ENCODE measurements around the gene ELMOD1. TPM values are rescaled to one million over a fixed set of nuclear protein-coding genes. Genes with fewer than 3 reads are reported as not detected.

Gene ELMOD1
- total RNA-seq, 1 experiment from 2014 or later: not detected

GRCh38 chr11:107702723-107703122 is 111.8 kb downstream of the ELMOD1 start:
- no peak overlapping the region for H3K4me3 ChIP-seq (ENCODE audit: low read depth, low read length, poor library complexity, severe bottlenecking)
- TF ChIP-seq CTCF (conservative IDR thresholded peaks at IDR 0.05; ENCODE audit: low read depth, low read length) (no peak), EZH2 (IDR thresholded peaks at IDR 0.05; ENCODE audit: borderline replicate concordance, low read depth, low read length, poor library complexity, severe bottlenecking) (no peak)
- no peaks in the 10 kb centered on the region for H3K4me1 ChIP-seq (ENCODE audit: insufficient read depth, low read length, poor library complexity, severe bottlenecking)
- no peak for DNase-seq (ENCODE audit: low spot score)
- no peaks in the 10 kb centered on the region for H3K9me3 ChIP-seq (ENCODE audit: low read depth, low read length, poor library complexity, severe bottlenecking)
- POLR2A ChIA-PET (ENCODE audit: low non-redundant PET): no interaction called here
- H3K27ac ChIP-seq (ENCODE audit: low read depth, low read length, poor library complexity, severe bottlenecking): no peak overlapping the region
- H3K36me3 ChIP-seq (ENCODE audit: insufficient read depth, low read length, poor library complexity, severe bottlenecking): no peaks in the 10 kb centered on the region
- CTCF ChIA-PET: no interaction called here
- no peaks in the 10 kb centered on the region for H3K27me3 ChIP-seq (replicated peaks; ENCODE audit: insufficient read depth, low read depth, low read length, poor library complexity)
- intact Hi-C loops (cut with micrococcal nuclease; ENCODE audit: unreplicated experiment): no loop called here
- no TSS peak for BruUV-seq (replicated peaks)

GRCh38 chr11:107704451-107704850 is 113.5 kb downstream of the ELMOD1 start:
- ChIA-PET CTCF (no interaction called here), POLR2A (ENCODE audit: low non-redundant PET) (no interaction called here)
- no peaks in the 10 kb centered on the region for H3K36me3 ChIP-seq (ENCODE audit: insufficient read depth, low read length, poor library complexity, severe bottlenecking)
- no peaks in the 10 kb centered on the region for H3K27me3 ChIP-seq (replicated peaks; ENCODE audit: insufficient read depth, low read depth, low read length, poor library complexity)
- intact Hi-C loops (cut with micrococcal nuclease; ENCODE audit: unreplicated experiment): no loop called here
- H3K4me1 ChIP-seq (ENCODE audit: insufficient read depth, low read length, poor library complexity, severe bottlenecking): no peaks in the 10 kb centered on the region
- H3K27ac ChIP-seq (ENCODE audit: low read depth, low read length, poor library complexity, severe bottlenecking): no peak overlapping the region
- H3K4me3 ChIP-seq (ENCODE audit: low read depth, low read length, poor library complexity, severe bottlenecking): no peak overlapping the region
- BruUV-seq (replicated peaks): no TSS peak
- H3K9me3 ChIP-seq (ENCODE audit: low read depth, low read length, poor library complexity, severe bottlenecking): no peaks in the 10 kb centered on the region
- TF ChIP-seq CTCF (conservative IDR thresholded peaks at IDR 0.05; ENCODE audit: low read depth, low read length): no peak
- DNase-seq (ENCODE audit: low spot score): no peak

- H3K4me3 ChIP-seq (ENCODE audit: low read depth, low read length, poor library complexity, severe bottlenecking): no peak overlapping the region
- no peak for DNase-seq (ENCODE audit: low spot score)
- POLR2A ChIA-PET (ENCODE audit: low non-redundant PET): no interaction called here
- intact Hi-C loops (cut with micrococcal nuclease; ENCODE audit: unreplicated experiment): no loop called here
- H3K27ac ChIP-seq (ENCODE audit: low read depth, low read length, poor library complexity, severe bottlenecking): no peak overlapping the region
- H3K9me3 ChIP-seq (ENCODE audit: low read depth, low read length, poor library complexity, severe bottlenecking): no peaks in the 10 kb centered on the region
- H3K27me3 ChIP-seq (replicated peaks; ENCODE audit: insufficient read depth, low read depth, low read length, poor library complexity): no peaks in the 10 kb centered on the region
- no TSS peak for BruUV-seq (replicated peaks)
- H3K4me1 ChIP-seq (ENCODE audit: insufficient read depth, low read length, poor library complexity, severe bottlenecking): no peaks in the 10 kb centered on the region
- H3K36me3 ChIP-seq (ENCODE audit: insufficient read depth, low read length, poor library complexity, severe bottlenecking): no peaks in the 10 kb centered on the region
- TF ChIP-seq EZH2 (IDR thresholded peaks at IDR 0.05; ENCODE audit: borderline replicate concordance, low read depth, low read length, poor library complexity, severe bottlenecking): no peak
- TF ChIP-seq CTCF (conservative IDR thresholded peaks at IDR 0.05; ENCODE audit: low read depth, low read length): no peak
- CTCF ChIA-PET: no interaction called here
Observed at GRCh38 chr11:107705027-107705426, 114.1 kb downstream of the ELMOD1 start.
